Neural cell (in vitro differentiated cells): ENCODE measurements around the gene LSM3. TPM values are rescaled to one million over a fixed set of nuclear protein-coding genes. Genes with fewer than 3 reads are reported as not detected.

ENCODE experiments used
- H2AFZ ChIP-seq: fragments of 200-600, 300-800 bp; sonication (generic), shearing (Covaris generic); 2 replicates; pipeline ENCODE4 v1.6.0; 2014; ENCODE audit warnings: low read depth, mild to moderate bottlenecking, antibody characterized with exemption, low read length, moderate library complexity
- H3F3A ChIP-seq: fragments of 200-600 bp; shearing (Covaris generic); 2 replicates; pipeline ENCODE4 v1.6.1; 2016; ENCODE audit warnings: mild to moderate bottlenecking, moderate library complexity, mixed read lengths, antibody characterized with exemption, low read length; ENCODE audit not compliant: insufficient read depth, poor library complexity, severe bottlenecking
- H3K27ac ChIP-seq: fragments of 200-600, 300-800 bp; sonication (generic), shearing (Covaris generic); 2 replicates; pipeline ENCODE4 v1.5.1; 2014; ENCODE audit warnings: mild to moderate bottlenecking, low read length, moderate library complexity
- H3K27me3 ChIP-seq: fragments of 300-800, 200-600 bp; sonication (generic), shearing (Covaris generic); 2 replicates; pipeline ENCODE4 v1.6.0; 2014; ENCODE audit warnings: mild to moderate bottlenecking, low read depth, low read length, moderate library complexity; ENCODE audit not compliant: insufficient read depth
- H3K36me3 ChIP-seq: fragments of 300-800, 200-600 bp; sonication (generic), shearing (Covaris generic); 2 replicates; pipeline ENCODE4 v1.5.1; 2014; ENCODE audit warnings: mild to moderate bottlenecking, antibody characterized with exemption, low read length, moderate library complexity; ENCODE audit not compliant: insufficient read depth
- H3K4me2 ChIP-seq: fragments of 300-800, 200-600 bp; sonication (generic), shearing (Covaris generic); 2 replicates; pipeline ENCODE4 v1.6.0; 2014; ENCODE audit warnings: mild to moderate bottlenecking, low read length
- H3K4me3 ChIP-seq: fragments of 300-800, 200-600 bp; sonication (generic), shearing (Covaris generic); 2 replicates; pipeline ENCODE4 v1.5.1; 2014; ENCODE audit warnings: mild to moderate bottlenecking, low read length, moderate library complexity
- H3K79me2 ChIP-seq: fragments of 200-600 bp; shearing (Covaris generic); replicated peaks from 2 replicates; pipeline ENCODE4 v1.6.0; 2014; ENCODE audit warnings: mild to moderate bottlenecking, low read length, moderate library complexity; ENCODE audit not compliant: insufficient read depth
- H3K9ac ChIP-seq: fragments of 300-800, 200-600 bp; sonication (generic), shearing (Covaris generic); 2 replicates; pipeline ENCODE4 v1.6.1; 2016; ENCODE audit warnings: mild to moderate bottlenecking, low read length, mixed read lengths
- H3K9me2 ChIP-seq: fragments of 200-600 bp; shearing (Covaris generic); 2 replicates; pipeline ENCODE4 v1.6.1; 2016; ENCODE audit warnings: mild to moderate bottlenecking, low read length, mixed read lengths; ENCODE audit not compliant: insufficient read depth
- H3K9me3 ChIP-seq: fragments of 200-600, 300-800 bp; sonication (generic), shearing (Covaris generic); 2 replicates; pipeline ENCODE4 v1.6.1; 2016; ENCODE audit warnings: mild to moderate bottlenecking, mixed run types, low read length, moderate library complexity, mixed read lengths
- H4K20me1 ChIP-seq: fragments of 200-600 bp; shearing (Covaris generic); 2 replicates; pipeline ENCODE4 v1.6.1; 2016; ENCODE audit warnings: mild to moderate bottlenecking, mixed run types; ENCODE audit not compliant: insufficient read depth
- EP300 ChIP-seq: fragments of 450-650 bp; conservative IDR thresholded peaks from 2 replicates; pipeline ENCODE4 v1.6.1; 2014; ENCODE audit warnings: antibody characterized with exemption, mild to moderate bottlenecking, moderate library complexity; ENCODE audit not compliant: poor library complexity, severe bottlenecking
- EZH2 ChIP-seq: fragments of 200-600, 300-800 bp; shearing (Covaris generic), sonication (generic); IDR thresholded peaks from 2 replicates; pipeline ENCODE4 v1.6.1; 2014; ENCODE audit warnings: antibody characterized with exemption, low read length, borderline replicate concordance, mild to moderate bottlenecking; ENCODE audit not compliant: insufficient read depth, poor library complexity, severe bottlenecking
- MXI1 ChIP-seq: fragments of 450-650 bp; conservative IDR thresholded peaks from 2 replicates; pipeline ENCODE4 v1.6.1; 2014; ENCODE audit warnings: antibody characterized with exemption, mild to moderate bottlenecking; ENCODE audit not compliant: poor library complexity, severe bottlenecking
- POLR2AphosphoS5 ChIP-seq: IDR thresholded peaks from 2 replicates; pipeline ENCODE4 v1.6.1; 2012
- RAD21 ChIP-seq: fragments of 450-650 bp; conservative IDR thresholded peaks from 2 replicates; pipeline ENCODE4 v1.6.1; 2014; ENCODE audit warnings: antibody characterized with exemption, mild to moderate bottlenecking, moderate library complexity
- SMC3 ChIP-seq: fragments of 450-650 bp; conservative IDR thresholded peaks from 2 replicates; pipeline ENCODE4 v1.6.1; 2014; ENCODE audit warnings: antibody characterized with exemption, mild to moderate bottlenecking, moderate library complexity; ENCODE audit not compliant: poor library complexity
- TAF1 ChIP-seq: IDR thresholded peaks from 2 replicates; pipeline ENCODE4 v1.6.1; 2012; ENCODE audit warnings: low read depth
- polyA plus RNA-seq: library from polyadenylated mRNA; depleted of rRNA; stranded (reverse); fragments of >200 nt; gene quantifications from 2 replicates; pipeline ENCODE4 v1.2.3, GENCODE V29; 2014
- TF ChIP-seq, protein P1 (sequence below): fragments of 450-650 bp; IDR thresholded peaks from 2 replicates; pipeline ENCODE4 v1.5.1; 2014; ENCODE audit warnings: antibody characterized with exemption, mild to moderate bottlenecking, moderate library complexity; ENCODE audit not compliant: poor library complexity, severe bottlenecking
- TF ChIP-seq, protein P2 (sequence below): IDR thresholded peaks from 2 replicates; pipeline ENCODE4 v1.6.1; 2012; ENCODE audit warnings: borderline replicate concordance

Gene LSM3
- polyA plus RNA-seq, 1 donor from 2014 or later, result 29.6 TPM

DNA sequence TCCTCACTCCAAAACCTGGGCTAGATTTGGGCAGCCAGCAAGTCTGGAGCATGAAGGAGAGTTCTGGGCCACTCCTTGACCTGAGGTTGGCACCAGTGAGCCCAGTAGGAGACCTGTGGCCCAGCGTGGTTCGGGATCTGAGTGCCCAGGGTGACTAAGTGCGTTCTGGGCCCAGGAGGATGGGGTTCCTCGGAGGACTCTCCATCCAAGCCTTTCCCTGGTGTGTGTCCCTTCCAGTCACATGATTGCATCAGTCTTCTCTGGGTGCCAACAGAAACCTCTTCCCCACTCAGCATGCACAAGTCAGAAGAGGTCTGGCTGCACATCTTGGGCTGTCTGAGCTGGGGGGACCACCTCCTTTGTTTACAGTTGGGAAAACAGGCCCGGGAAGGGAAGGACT lies 38.8 kb upstream of the LSM3 start:
- H3K4me3 ChIP-seq, result no peak overlapping the region
- TF ChIP-seq SMC3, result no peak
- no peak overlapping the region for H3K9ac ChIP-seq
- no peaks in the 10 kb centered on the region for H3K79me2 ChIP-seq
- H3K9me2 ChIP-seq, result no peaks in the 10 kb centered on the region
- no peaks in the 10 kb centered on the region for H3F3A ChIP-seq
- H3K4me2 ChIP-seq, result no peak overlapping the region
- H4K20me1 ChIP-seq, result no peaks in the 10 kb centered on the region
- no peaks in the 10 kb centered on the region for H3K27me3 ChIP-seq
- peaks cover 11% of the 10 kb centered on the region for H3K36me3 ChIP-seq
- no peak overlapping the region for H2AFZ ChIP-seq
- no peaks in the 10 kb centered on the region for H3K9me3 ChIP-seq
- no peak overlapping the region for H3K27ac ChIP-seq

DNA sequence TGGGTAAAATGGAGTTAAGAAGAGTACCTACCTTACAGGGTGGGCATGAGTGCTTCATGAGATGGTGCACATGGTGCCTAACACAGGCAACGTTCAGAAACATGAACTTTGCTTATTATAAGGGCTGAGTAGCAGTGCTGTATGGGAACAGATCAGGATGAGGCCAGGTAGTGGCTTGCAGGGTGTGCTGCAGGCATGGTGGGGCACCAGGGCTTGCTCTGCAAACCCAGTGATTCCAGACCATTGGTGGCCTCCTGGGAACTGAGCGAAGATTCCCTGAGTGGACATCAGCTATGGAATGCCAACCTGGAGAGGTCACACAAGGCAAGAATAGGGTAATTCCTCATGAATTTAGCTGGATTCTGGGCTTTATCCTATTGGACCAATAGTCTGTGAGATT lies 37.9 kb upstream of the LSM3 start:
- no peak for TF ChIP-seq TAF1
- TF ChIP-seq EP300, result no peak
- TF ChIP-seq, protein P1, sequence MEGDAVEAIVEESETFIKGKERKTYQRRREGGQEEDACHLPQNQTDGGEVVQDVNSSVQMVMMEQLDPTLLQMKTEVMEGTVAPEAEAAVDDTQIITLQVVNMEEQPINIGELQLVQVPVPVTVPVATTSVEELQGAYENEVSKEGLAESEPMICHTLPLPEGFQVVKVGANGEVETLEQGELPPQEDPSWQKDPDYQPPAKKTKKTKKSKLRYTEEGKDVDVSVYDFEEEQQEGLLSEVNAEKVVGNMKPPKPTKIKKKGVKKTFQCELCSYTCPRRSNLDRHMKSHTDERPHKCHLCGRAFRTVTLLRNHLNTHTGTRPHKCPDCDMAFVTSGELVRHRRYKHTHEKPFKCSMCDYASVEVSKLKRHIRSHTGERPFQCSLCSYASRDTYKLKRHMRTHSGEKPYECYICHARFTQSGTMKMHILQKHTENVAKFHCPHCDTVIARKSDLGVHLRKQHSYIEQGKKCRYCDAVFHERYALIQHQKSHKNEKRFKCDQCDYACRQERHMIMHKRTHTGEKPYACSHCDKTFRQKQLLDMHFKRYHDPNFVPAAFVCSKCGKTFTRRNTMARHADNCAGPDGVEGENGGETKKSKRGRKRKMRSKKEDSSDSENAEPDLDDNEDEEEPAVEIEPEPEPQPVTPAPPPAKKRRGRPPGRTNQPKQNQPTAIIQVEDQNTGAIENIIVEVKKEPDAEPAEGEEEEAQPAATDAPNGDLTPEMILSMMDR, result no peak
- TF ChIP-seq, protein P2, sequence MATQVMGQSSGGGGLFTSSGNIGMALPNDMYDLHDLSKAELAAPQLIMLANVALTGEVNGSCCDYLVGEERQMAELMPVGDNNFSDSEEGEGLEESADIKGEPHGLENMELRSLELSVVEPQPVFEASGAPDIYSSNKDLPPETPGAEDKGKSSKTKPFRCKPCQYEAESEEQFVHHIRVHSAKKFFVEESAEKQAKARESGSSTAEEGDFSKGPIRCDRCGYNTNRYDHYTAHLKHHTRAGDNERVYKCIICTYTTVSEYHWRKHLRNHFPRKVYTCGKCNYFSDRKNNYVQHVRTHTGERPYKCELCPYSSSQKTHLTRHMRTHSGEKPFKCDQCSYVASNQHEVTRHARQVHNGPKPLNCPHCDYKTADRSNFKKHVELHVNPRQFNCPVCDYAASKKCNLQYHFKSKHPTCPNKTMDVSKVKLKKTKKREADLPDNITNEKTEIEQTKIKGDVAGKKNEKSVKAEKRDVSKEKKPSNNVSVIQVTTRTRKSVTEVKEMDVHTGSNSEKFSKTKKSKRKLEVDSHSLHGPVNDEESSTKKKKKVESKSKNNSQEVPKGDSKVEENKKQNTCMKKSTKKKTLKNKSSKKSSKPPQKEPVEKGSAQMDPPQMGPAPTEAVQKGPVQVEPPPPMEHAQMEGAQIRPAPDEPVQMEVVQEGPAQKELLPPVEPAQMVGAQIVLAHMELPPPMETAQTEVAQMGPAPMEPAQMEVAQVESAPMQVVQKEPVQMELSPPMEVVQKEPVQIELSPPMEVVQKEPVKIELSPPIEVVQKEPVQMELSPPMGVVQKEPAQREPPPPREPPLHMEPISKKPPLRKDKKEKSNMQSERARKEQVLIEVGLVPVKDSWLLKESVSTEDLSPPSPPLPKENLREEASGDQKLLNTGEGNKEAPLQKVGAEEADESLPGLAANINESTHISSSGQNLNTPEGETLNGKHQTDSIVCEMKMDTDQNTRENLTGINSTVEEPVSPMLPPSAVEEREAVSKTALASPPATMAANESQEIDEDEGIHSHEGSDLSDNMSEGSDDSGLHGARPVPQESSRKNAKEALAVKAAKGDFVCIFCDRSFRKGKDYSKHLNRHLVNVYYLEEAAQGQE, result no peak
- TF ChIP-seq SMC3, result no peak
- no peak for TF ChIP-seq RAD21
- no peak for TF ChIP-seq EZH2
- H3K36me3 ChIP-seq, result peaks cover 16% of the 10 kb centered on the region
- H4K20me1 ChIP-seq, result no peaks in the 10 kb centered on the region
- H3K4me3 ChIP-seq, result no peak overlapping the region
- no peaks in the 10 kb centered on the region for H3K9me2 ChIP-seq
- no peaks in the 10 kb centered on the region for H3F3A ChIP-seq
- H3K27ac ChIP-seq, result no peak overlapping the region
- no peaks in the 10 kb centered on the region for H3K27me3 ChIP-seq
- no peak overlapping the region for H2AFZ ChIP-seq
- H3K9me3 ChIP-seq, result no peaks in the 10 kb centered on the region
- H3K9ac ChIP-seq, result no peak overlapping the region
- H3K79me2 ChIP-seq, result no peaks in the 10 kb centered on the region
- H3K4me2 ChIP-seq, result no peak overlapping the region

DNA sequence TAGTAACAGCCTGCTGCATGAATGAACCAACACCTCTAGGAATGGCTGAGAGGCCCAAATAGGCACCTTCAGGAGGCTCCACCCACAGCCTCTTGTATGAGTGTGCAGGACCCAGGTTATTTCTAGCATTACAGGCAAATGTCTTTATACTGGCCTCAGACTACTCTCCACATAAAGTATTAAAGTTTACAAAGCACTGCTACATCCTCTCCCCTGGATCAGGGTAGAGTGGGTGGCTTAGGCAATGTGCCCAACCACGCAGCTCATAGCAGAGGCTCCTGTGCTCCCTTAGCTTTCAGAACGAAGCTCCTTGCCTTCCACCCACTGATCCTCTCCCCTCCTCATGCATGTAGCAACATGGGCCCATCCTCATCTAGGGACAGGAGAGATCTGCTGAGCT lies 37.5 kb upstream of the LSM3 start:
- no peaks in the 10 kb centered on the region for H3K9me3 ChIP-seq
- H3K27me3 ChIP-seq, result no peaks in the 10 kb centered on the region
- TF ChIP-seq EZH2, result no peak
- TF ChIP-seq, protein P2, result no peak
- TF ChIP-seq, protein P1, result no peak
- no peak for TF ChIP-seq TAF1
- no peak for TF ChIP-seq RAD21
- no peak for TF ChIP-seq EP300
- no peak for TF ChIP-seq POLR2AphosphoS5
- TF ChIP-seq MXI1, result no peak
- no peak for TF ChIP-seq SMC3
- no peak overlapping the region for H2AFZ ChIP-seq
- H3K4me2 ChIP-seq, result no peak overlapping the region
- no peak overlapping the region for H3K9ac ChIP-seq
- H3K4me3 ChIP-seq, result no peak overlapping the region
- H4K20me1 ChIP-seq, result no peaks in the 10 kb centered on the region
- no peaks in the 10 kb centered on the region for H3K79me2 ChIP-seq
- no peaks in the 10 kb centered on the region for H3K9me2 ChIP-seq
- no peaks in the 10 kb centered on the region for H3F3A ChIP-seq
- peaks cover 20% of the 10 kb centered on the region for H3K36me3 ChIP-seq
- no peak overlapping the region for H3K27ac ChIP-seq
